Esophagus squamous epithelium (tissue), 4 donors: ENCODE results near the gene DLD.

Source experiments
- CTCF ChIP-seq, 6 experiments: fragments of 450-650 bp in 4 of 6; fragments of 200-600 bp in 2 of 6; sonication (generic) in 2 of 6; IDR thresholded peaks; one replicate each; pipeline ENCODE4 v1.5.1; 2016 to 2019; ENCODE audit warnings: antibody characterized with exemption in 6 of 6, mild to moderate bottlenecking in 4 of 6, moderate library complexity in 4 of 6
- POLR2A ChIP-seq, 4 donors: fragments of 450-650 bp; IDR thresholded peaks; one replicate each; pipeline ENCODE4 v1.6.1; 2017; ENCODE audit warnings: antibody characterized with exemption in 4 of 4, mild to moderate bottlenecking in 4 of 4, moderate library complexity in 3 of 4

- TF ChIP-seq POLR2A (IDR thresholded peaks at IDR 0.05) (no peak), CTCF (IDR thresholded peaks at IDR 0.05) (no peak)
Measured at GRCh38 chr7:107958764-107959526, 68.0 kb downstream of the DLD start.
